AG04449 (cell line): Measurements from ENCODE around the gene KCNJ15.

ENCODE experiments used
- CTCF ChIA-PET: fragments of 350-600 bp; formaldehyde crosslinking; extraction: SDS; loops from one replicate; lab custom pipeline; 2021; ENCODE audit warnings: antibody characterized with exemption; lab: Yijun Ruan, JAX
- POLR2A ChIA-PET: fragments of 400-600, 350-600 bp; formaldehyde crosslinking; extraction: SDS; loops from one replicate; lab custom pipeline; 2020; ENCODE audit warnings: antibody characterized with exemption, inconsistent platforms; lab: Yijun Ruan, JAX
- DNase-seq: peaks from one replicate; pipeline ENCODE4 v3.0.0-alpha.2; 2010; ENCODE audit warnings: low read depth, low spot score
- H3K4me3 ChIP-seq: 2 replicates; pipeline ENCODE4 v1.5.1; 2011; ENCODE audit warnings: low read depth, mild to moderate bottlenecking, control low read depth, low read length
- CTCF ChIP-seq: IDR thresholded peaks from one replicate; pipeline ENCODE4 v1.5.1; 2011; ENCODE audit warnings: mild to moderate bottlenecking, moderate library complexity, low read length, control low read depth, inconsistent platforms; ENCODE audit not compliant: insufficient read depth; ENCODE audit errors: missing control alignments

Gene KCNJ15

GRCh38 chr21:38221594-38221993 lies 35.2 kb upstream of the KCNJ15 start:
- no peak overlapping the region for H3K4me3 ChIP-seq
- POLR2A ChIA-PET: no interaction called here
- TF ChIP-seq CTCF: no peak
- DNase-seq: no peak
- CTCF ChIA-PET: interaction anchor here (1.1 to 9.5 kb wide), 4 partner anchors 12 to 132 kb away, joined by 3 to 388 read pairs (median 62); no protein-coding TSS in a partner anchor

- H3K4me3 ChIP-seq: no peak overlapping the region
- no peak for DNase-seq
- CTCF ChIA-PET: interaction anchor here (0.8 to 3.9 kb wide), 3 partner anchors 10 to 128 kb away, joined by 3 to 36 read pairs (median 6); no protein-coding TSS in a partner anchor
- POLR2A ChIA-PET: no interaction called here
- TF ChIP-seq CTCF: no peak
Measured at GRCh38 chr21:38223893-38224540, 32.8 kb upstream of the KCNJ15 start.

GRCh38 chr21:38227401-38227800 lies 29.4 kb upstream of the KCNJ15 start:
- DNase-seq: no peak
- TF ChIP-seq CTCF: no peak
- H3K4me3 ChIP-seq: no peak overlapping the region
- ChIA-PET POLR2A (no interaction called here), CTCF (interaction anchor here (1.0 to 3.0 kb wide), 9 partner anchors 9 to 129 kb away, joined by 3 to 13 read pairs (median 4); no protein-coding TSS in a partner anchor)

GRCh38 chr21:38228115-38228514 lies 28.7 kb upstream of the KCNJ15 start:
- H3K4me3 ChIP-seq: no peak overlapping the region
- ChIA-PET CTCF (interaction anchor here (1.4 to 3.0 kb wide), 3 partner anchors 10 to 124 kb away, joined by 4 to 13 read pairs (median 4); no protein-coding TSS in a partner anchor), POLR2A (no interaction called here)
- TF ChIP-seq CTCF: no peak
- no peak for DNase-seq

GRCh38 chr21:38228537-38228936 lies 28.3 kb upstream of the KCNJ15 start:
- DNase-seq: no peak
- POLR2A ChIA-PET: no interaction called here
- H3K4me3 ChIP-seq: no peak overlapping the region
- CTCF ChIA-PET: interaction anchor here (1.7 to 3.0 kb wide), 2 partner anchors 10 to 124 kb away, joined by 4 to 13 read pairs; no protein-coding TSS in a partner anchor
- no peak for TF ChIP-seq CTCF

GRCh38 chr21:38229260-38229877 lies 27.4 kb upstream of the KCNJ15 start:
- no peak overlapping the region for H3K4me3 ChIP-seq
- DNase-seq: no peak
- ChIA-PET POLR2A (no interaction called here), CTCF (interaction anchor here (0.6 to 9.2 kb wide), 4 partner anchors 11 to 126 kb away, joined by 3 to 87 read pairs (median 4); no protein-coding TSS in a partner anchor)
- TF ChIP-seq CTCF: no peak
